Tibial artery (tissue), 4 donors: ENCODE results near the gene MTG1.
"Not testable (repeated sequence)": the region's sequence is repeated elsewhere in the genome, so short reads cannot be mapped to it uniquely, and the experiment has no call there.

Source experiments
- DNase-seq, 2 donors: peaks; one replicate each; pipeline ENCODE4 v3.0.0-alpha.2; 2019
- H3K27ac ChIP-seq, 2 donors: fragments of 200-600 bp; sonication (generic) in 1 of 2; 1 replicate in 1 of 2; 2 replicates in 1 of 2; pipeline ENCODE4 v1.5.1; 2018 to 2019; ENCODE audit warnings: mild to moderate bottlenecking in 1 of 2
- H3K27me3 ChIP-seq, 2 donors: fragments of 200-600 bp; sonication (generic) in 1 of 2; one replicate each; pipeline versions ENCODE4 v1.5.1 to v1.6.0; 2016 to 2019
- H3K36me3 ChIP-seq, 3 donors: fragments of 200-600 bp; sonication (generic) in 2 of 3; one replicate each; pipeline ENCODE4 v1.5.1; 2016 to 2019; ENCODE audit warnings: mild to moderate bottlenecking in 2 of 3
- H3K4me1 ChIP-seq, 4 donors: fragments of 200-600 bp; sonication (generic) in 2 of 4; 1 replicate in 3 of 4; 2 replicates in 1 of 4; pipeline ENCODE4 v1.5.1; 2016 to 2019
- H3K4me3 ChIP-seq, 2 donors: fragments of 200-600 bp; sonication (generic) in 1 of 2; 1 replicate in 1 of 2; 2 replicates in 1 of 2; pipeline ENCODE4 v1.5.1; 2018 to 2019; ENCODE audit warnings: mild to moderate bottlenecking in 2 of 2
- H3K9me3 ChIP-seq, 3 donors: fragments of 200-600 bp; sonication (generic) in 1 of 3; one replicate each; pipeline ENCODE4 v1.5.1; 2016 to 2019
- intact Hi-C: fragments of 100-400 bp; cut with DNase I; formaldehyde crosslinking; loops from one replicate; pipeline ENCODE4 v1.15.0; 2023; ENCODE audit warnings: low total_unique reads
- TF ChIP-seq, protein P1 (sequence below), 2 experiments: fragments of 200-600 bp in 1 of 2; fragments of 450-650 bp in 1 of 2; IDR thresholded peaks; one replicate each; pipeline ENCODE4 v1.5.1; 2017 to 2019; ENCODE audit warnings: antibody characterized with exemption in 2 of 2, mild to moderate bottlenecking in 1 of 2, moderate library complexity in 1 of 2

The MTG1 gene

DNA sequence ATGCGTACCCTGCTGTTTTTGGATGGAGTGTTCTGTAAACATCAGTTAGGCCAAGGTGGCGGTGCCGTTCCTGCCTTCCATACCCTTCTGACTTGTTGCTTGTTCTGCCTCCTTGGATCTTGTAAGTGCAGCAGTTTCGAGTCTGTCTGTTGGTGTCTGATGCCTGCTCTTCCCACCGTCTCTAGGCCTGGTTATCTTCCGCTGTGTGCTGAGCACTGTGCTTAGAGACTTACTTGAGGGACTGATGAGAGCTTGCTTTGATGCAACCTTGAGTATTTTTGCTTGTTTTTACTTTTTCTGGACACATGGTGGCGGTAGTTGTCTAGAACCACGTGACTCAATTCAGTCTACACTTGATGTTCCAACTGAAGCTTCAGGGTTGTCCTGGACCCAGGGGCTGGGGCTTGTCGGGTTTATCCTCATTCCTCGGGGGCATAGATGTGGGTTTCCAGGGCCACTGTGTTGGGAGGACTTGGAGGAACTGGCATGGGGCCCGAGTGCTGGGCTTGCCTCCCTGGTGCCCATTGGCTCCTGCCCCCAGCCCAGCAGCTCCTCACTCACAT is 44.8 kb downstream of the MTG1 start:
- Histone ChIP-seq H3K4me1 (no peaks in the 10 kb centered on the region), H3K27ac (no peak overlapping the region), H3K27me3 (no peaks in the 10 kb centered on the region), H3K4me3 (no peak overlapping the region), H3K36me3 (peaks cover 0 to 12% (median 8%) of the 10 kb centered on the region in 3 donors), H3K9me3 (no peaks in the 10 kb centered on the region)
- no peak for DNase-seq
- intact Hi-C loops: no loop called here
- TF ChIP-seq, protein P1, sequence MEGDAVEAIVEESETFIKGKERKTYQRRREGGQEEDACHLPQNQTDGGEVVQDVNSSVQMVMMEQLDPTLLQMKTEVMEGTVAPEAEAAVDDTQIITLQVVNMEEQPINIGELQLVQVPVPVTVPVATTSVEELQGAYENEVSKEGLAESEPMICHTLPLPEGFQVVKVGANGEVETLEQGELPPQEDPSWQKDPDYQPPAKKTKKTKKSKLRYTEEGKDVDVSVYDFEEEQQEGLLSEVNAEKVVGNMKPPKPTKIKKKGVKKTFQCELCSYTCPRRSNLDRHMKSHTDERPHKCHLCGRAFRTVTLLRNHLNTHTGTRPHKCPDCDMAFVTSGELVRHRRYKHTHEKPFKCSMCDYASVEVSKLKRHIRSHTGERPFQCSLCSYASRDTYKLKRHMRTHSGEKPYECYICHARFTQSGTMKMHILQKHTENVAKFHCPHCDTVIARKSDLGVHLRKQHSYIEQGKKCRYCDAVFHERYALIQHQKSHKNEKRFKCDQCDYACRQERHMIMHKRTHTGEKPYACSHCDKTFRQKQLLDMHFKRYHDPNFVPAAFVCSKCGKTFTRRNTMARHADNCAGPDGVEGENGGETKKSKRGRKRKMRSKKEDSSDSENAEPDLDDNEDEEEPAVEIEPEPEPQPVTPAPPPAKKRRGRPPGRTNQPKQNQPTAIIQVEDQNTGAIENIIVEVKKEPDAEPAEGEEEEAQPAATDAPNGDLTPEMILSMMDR (IDR thresholded peaks at IDR 0.05): no peak

DNA sequence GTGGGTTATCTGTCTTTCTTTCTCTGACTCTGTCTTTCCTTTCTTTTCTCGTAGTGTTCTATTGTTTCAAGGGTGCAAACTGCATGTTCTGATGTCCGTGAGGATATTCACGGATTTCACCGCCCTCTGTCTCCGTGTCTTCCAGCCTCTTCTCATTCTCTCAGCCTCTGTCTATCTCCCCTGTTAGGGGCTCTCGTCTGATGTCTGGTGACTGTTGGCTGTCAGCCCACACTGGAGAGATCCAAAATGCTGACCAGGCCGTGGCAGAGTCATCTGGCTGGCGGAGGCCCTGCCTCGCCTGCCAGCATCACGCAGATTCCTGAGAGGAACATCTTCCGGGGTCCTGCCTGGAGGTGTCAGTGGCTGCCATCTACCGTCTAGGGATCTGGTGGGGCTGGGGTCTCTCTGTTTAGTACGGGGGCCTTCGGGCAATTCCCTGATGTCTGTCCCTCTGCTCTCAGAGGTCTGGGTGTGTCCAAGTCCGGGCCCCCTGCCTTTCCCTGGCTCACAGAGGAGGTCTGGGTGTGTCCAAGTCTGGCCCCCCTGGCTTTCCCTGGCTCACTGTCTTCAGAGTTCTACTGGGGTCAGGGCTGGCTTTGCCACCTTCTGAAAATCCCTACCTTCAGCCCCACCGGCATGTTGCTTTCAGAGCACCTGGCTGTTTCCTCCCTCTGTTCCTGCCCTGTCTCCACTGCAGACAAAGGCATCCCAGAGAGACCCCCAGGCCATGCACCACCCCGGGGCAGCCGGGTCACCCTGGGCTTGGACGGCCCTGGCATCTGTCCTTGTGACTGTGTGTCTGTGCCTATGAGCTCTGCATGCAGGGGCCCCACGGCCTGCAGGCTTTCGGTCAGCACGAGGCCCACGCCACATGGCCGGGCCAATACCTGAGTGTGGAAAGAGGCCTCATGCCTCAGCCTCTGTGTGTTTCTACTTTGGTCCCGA is 45.8 kb downstream of the MTG1 start:
- Histone ChIP-seq H3K27me3 (no peaks in the 10 kb centered on the region), H3K27ac (no peak overlapping the region), H3K9me3 (no peaks in the 10 kb centered on the region), H3K4me1 (no peaks in the 10 kb centered on the region), H3K36me3 (peaks cover 0 to 12% (median 8%) of the 10 kb centered on the region in 3 donors), H3K4me3 (no peak overlapping the region)
- TF ChIP-seq, protein P1 (IDR thresholded peaks at IDR 0.05): no peak
- intact Hi-C loops: no loop called here
- no peak for DNase-seq

DNA sequence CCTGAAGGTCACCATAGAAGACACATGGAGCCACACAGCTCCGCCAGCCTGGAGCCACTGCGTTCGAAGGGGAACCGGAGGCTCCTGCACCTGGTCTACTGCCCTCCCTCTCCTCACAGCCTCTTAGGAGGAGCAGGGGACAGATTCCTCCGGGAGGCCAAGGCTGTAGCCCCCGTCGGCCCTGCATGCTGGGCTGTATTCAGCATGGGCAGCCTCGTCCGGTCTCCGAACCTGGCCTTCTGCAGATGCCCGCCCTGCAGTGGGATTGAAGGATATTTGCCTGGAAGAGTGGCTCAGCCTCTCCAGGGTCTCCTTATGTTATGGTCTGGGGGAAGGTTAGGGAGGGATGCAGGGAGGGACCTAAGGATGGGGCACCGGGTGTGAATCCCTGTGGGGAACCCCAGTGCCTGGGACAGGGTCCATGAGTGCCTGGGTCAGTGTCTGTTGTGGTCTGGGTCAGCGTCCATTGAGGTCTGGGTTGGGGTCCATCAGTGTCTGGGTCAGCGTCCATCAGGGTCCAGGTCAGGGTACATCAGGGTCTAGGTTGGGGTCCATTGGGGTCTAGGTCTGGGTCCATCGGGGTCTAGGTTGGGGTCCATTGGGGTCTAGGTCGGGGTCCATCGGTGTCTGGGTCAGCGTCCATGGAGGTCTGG is 46.8 kb downstream of the MTG1 start:
- DNase-seq: no peak

DNA sequence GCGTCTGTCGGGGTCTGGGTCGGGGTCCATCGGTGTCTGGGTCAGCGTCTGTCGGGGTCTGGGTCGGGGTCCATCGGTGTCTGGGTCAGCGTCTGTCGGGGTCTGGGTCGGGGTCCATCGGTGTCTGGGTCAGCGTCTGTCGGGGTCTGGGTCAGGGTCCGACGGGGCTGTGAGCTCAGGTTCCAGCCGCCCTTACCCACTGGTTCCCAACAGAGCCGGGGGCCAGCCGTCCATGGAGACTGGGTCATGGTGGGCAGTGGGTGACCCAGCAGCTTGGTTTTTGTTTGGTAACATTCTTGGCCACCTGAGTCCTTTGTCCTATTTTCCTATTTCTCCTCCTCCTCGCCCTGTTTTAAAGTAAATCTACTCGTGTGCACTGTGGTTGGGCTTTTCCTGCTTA is 47.4 kb downstream of the MTG1 start:
- H3K9me3 ChIP-seq, intact Hi-C loops, H3K4me1 ChIP-seq, H3K27ac ChIP-seq, H3K4me3 ChIP-seq, H3K27me3 ChIP-seq: not testable (repeated sequence)
- peaks cover 0 to 12% (median 10%) of the 10 kb centered on the region in 3 donors for H3K36me3 ChIP-seq
- peak in 1 of 2 donors; percentile 56 for DNase-seq

More for the DNA sequence above, 46.8 kb downstream of the MTG1 start:
- Histone ChIP-seq H3K27ac (no peak overlapping the region), H3K36me3 (peaks cover 0 to 12% (median 8%) of the 10 kb centered on the region in 3 donors), H3K27me3 (no peaks in the 10 kb centered on the region), H3K4me3 (no peak overlapping the region), H3K9me3 (peaks cover 0 to 6% (median 2%) of the 10 kb centered on the region in 3 donors), H3K4me1 (no peaks in the 10 kb centered on the region)
- TF ChIP-seq, protein P1 (IDR thresholded peaks at IDR 0.05): no peak
- intact Hi-C loops: no loop called here

DNA sequence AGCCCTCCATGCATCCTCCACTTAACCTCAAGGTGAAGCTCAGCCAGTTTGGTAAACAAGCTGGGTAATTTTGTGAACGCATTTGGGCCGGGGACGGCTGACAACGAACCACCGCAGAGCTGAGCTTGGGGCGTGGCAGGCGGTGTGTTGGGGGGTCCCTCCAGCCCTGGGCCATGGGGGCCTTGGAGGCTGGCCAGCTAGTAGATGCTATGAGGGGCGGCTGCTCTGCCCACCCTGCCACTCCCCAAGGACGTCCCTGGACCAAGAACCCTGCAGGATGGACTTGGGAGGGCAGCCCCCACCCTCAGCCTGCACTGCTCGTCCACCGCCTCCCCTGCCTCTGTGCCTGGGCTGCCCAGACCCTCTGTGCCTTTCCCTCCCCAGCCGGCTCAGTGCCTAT is 47.8 kb downstream of the MTG1 start:
- Histone ChIP-seq H3K9me3 (peaks cover 0 to 14% (median 12%) of the 10 kb centered on the region in 3 donors), H3K27ac (no peak overlapping the region), H3K4me1 (no peaks in the 10 kb centered on the region), H3K36me3 (peaks cover 0 to 12% (median 12%) of the 10 kb centered on the region in 3 donors), H3K27me3 (no peaks in the 10 kb centered on the region), H3K4me3 (no peak overlapping the region)
- TF ChIP-seq, protein P1 (IDR thresholded peaks at IDR 0.05): no peak
- DNase-seq: no peak
- intact Hi-C loops: no loop called here
